HCT116 (cell line): ENCODE data around the gene VPS26B.

Source experiments
- CTCF ChIP-seq, 3 experiments: fragments of 200-600 bp in 1 of 3; sonication (generic) in 1 of 3; IDR thresholded peaks in 2 of 3; conservative IDR thresholded peaks in 1 of 3; 2 replicates each; pipeline ENCODE4 v1.5.1; 2012 to 2017; ENCODE audit warnings: low read depth in 2 of 3, low read length in 2 of 3, antibody characterized with exemption in 1 of 3, borderline replicate concordance in 1 of 3, control low read depth in 1 of 3, mild to moderate bottlenecking in 1 of 3, mixed read lengths in 1 of 3, mixed run types in 1 of 3, moderate library complexity in 1 of 3; ENCODE audit not compliant: insufficient read depth in 1 of 3
- JUND ChIP-seq: IDR thresholded peaks from 2 replicates; pipeline ENCODE4 v1.6.1; 2012
- RAD21 ChIP-seq: IDR thresholded peaks from 2 replicates; pipeline ENCODE4 v1.6.1; 2012; ENCODE audit warnings: low read depth, mild to moderate bottlenecking

- TF ChIP-seq CTCF (IDR thresholded peaks at IDR 0.05 in 2 of 3, conservative IDR thresholded peaks at IDR 0.05 in 1 of 3; ENCODE audit: borderline replicate concordance in 1 of 3, insufficient read depth in 1 of 3, low read depth in 2 of 3, low read length in 2 of 3), result no peak
- no peak for TF ChIP-seq RAD21
- TF ChIP-seq JUND, result no peak
Observed at GRCh38 chr11:134276396-134277182, 52.1 kb downstream of the VPS26B start.
